WTC11 (cell line): Measurements from ENCODE around the gene KHK. TPM values are rescaled to one million over a fixed set of nuclear protein-coding genes. Genes with fewer than 3 reads are reported as not detected.

Source experiments
- ATAC-seq: fragments of 200-7000 bp; cut with Tn5 transposase; 2 replicates; pipeline ENCODE4 v1.10.0; 2021; ENCODE audit warnings: mild to moderate bottlenecking, moderate library complexity
- CTCF ChIA-PET: fragments of 300-600 bp; sonication (Branson Sonifier 250); formaldehyde crosslinking; loops from one replicate; lab custom pipeline; 2021; ENCODE audit warnings: antibody characterized with exemption; lab: Charles Lee
- POLR2A ChIA-PET: fragments of 350-600 bp; sonication (Branson Sonifier 250); formaldehyde crosslinking; loops from one replicate; lab custom pipeline; 2021; ENCODE audit warnings: antibody characterized with exemption; lab: Charles Lee
- DNase-seq: peaks from one replicate; pipeline ENCODE4 v3.0.0; 2021; ENCODE audit warnings: low spot score
- H3K27ac Mint-ChIP-seq: 2 replicates; pipeline ENCODE4 v1.8.0; 2021; ENCODE audit warnings: mixed read lengths
- H3K27me3 Mint-ChIP-seq: 2 replicates; pipeline ENCODE4 v1.8.0; 2021; ENCODE audit warnings: low read depth, mild to moderate bottlenecking, moderate library complexity, mixed read lengths
- H3K36me3 Mint-ChIP-seq: 2 replicates; pipeline ENCODE4 v1.8.0; 2021; ENCODE audit warnings: mixed read lengths
- H3K4me1 Mint-ChIP-seq: 2 replicates; pipeline ENCODE4 v1.8.0; 2022; ENCODE audit warnings: mixed read lengths
- H3K4me3 Mint-ChIP-seq: 2 replicates; pipeline ENCODE4 v1.8.0; 2021; ENCODE audit warnings: mild to moderate bottlenecking, moderate library complexity, mixed read lengths
- H3K9me3 Mint-ChIP-seq: 2 replicates; pipeline ENCODE4 v1.8.0; 2021; ENCODE audit warnings: mixed read lengths
- AFF4 ChIP-seq: sonication (generic); formaldehyde crosslinking; IDR thresholded peaks from 2 replicates; pipeline ENCODE4 v1.8.1; 2023; ENCODE audit warnings: mild to moderate bottlenecking, missing genetic modification reagents, borderline replicate concordance
- ATF2 ChIP-seq: sonication (generic); formaldehyde crosslinking; IDR thresholded peaks from 2 replicates; pipeline ENCODE4 v1.8.1; 2022; ENCODE audit warnings: low read depth, missing genetic modification reagents, borderline replicate concordance
- CBFB ChIP-seq: sonication (generic); formaldehyde crosslinking; IDR thresholded peaks from 2 replicates; pipeline ENCODE4 v1.8.1; 2022; ENCODE audit warnings: mild to moderate bottlenecking, low read depth, missing genetic modification reagents
- FOXJ3 ChIP-seq: sonication (generic); formaldehyde crosslinking; IDR thresholded peaks from 2 replicates; pipeline ENCODE4 v1.9.0; 2021; ENCODE audit warnings: missing genetic modification reagents, mild to moderate bottlenecking, borderline replicate concordance
- IRF1 ChIP-seq: sonication (generic); formaldehyde crosslinking; IDR thresholded peaks from 2 replicates; pipeline ENCODE4 v1.8.0; 2023; ENCODE audit warnings: missing genetic modification reagents
- IRF2 ChIP-seq: sonication (generic); formaldehyde crosslinking; IDR thresholded peaks from 2 replicates; pipeline ENCODE4 v1.8.0; 2022; ENCODE audit warnings: low read depth, missing genetic modification reagents, borderline replicate concordance
- JAZF1 ChIP-seq: fragments of 250-450 bp; sonication (Bioruptor Pico); IDR thresholded peaks from 2 replicates; pipeline ENCODE4 v1.9.0; 2021; ENCODE audit warnings: moderate library complexity, mild to moderate bottlenecking, inconsistent platforms
- JUN ChIP-seq: sonication (generic); formaldehyde crosslinking; IDR thresholded peaks from 2 replicates; pipeline ENCODE4 v1.8.0; 2023; ENCODE audit warnings: mild to moderate bottlenecking, missing genetic modification reagents
- MLX ChIP-seq: sonication (generic); formaldehyde crosslinking; IDR thresholded peaks from 2 replicates; pipeline ENCODE4 v1.8.1; 2023; ENCODE audit warnings: mild to moderate bottlenecking, missing genetic modification reagents, moderate library complexity
- MYBL2 ChIP-seq: sonication (generic); formaldehyde crosslinking; IDR thresholded peaks from 2 replicates; pipeline ENCODE4 v1.8.1; 2023; ENCODE audit warnings: mild to moderate bottlenecking, moderate library complexity, missing genetic modification reagents
- NFYB ChIP-seq: sonication (generic); formaldehyde crosslinking; conservative IDR thresholded peaks from 2 replicates; pipeline ENCODE4 v1.8.0; 2022; ENCODE audit warnings: low read depth, missing genetic modification reagents
- PRDM15 ChIP-seq: sonication (generic); formaldehyde crosslinking; IDR thresholded peaks from 2 replicates; pipeline ENCODE4 v1.8.0; 2022; ENCODE audit warnings: missing genetic modification reagents
- RELA ChIP-seq: sonication (generic); formaldehyde crosslinking; IDR thresholded peaks from 2 replicates; pipeline ENCODE4 v1.8.1; 2022; ENCODE audit warnings: missing genetic modification reagents, mild to moderate bottlenecking, borderline replicate concordance
- RORB ChIP-seq: fragments of 250-450 bp; sonication (Bioruptor Pico); IDR thresholded peaks from 2 replicates; pipeline ENCODE4 v1.9.0; 2021; ENCODE audit warnings: mild to moderate bottlenecking
- SMAD4 ChIP-seq: sonication (generic); formaldehyde crosslinking; IDR thresholded peaks from 2 replicates; pipeline ENCODE4 v1.8.0; 2022; ENCODE audit warnings: mild to moderate bottlenecking, missing genetic modification reagents
- SP1 ChIP-seq: sonication (generic); formaldehyde crosslinking; conservative IDR thresholded peaks from 2 replicates; pipeline ENCODE4 v1.8.1; 2022; ENCODE audit warnings: missing genetic modification reagents
- USF1 ChIP-seq: sonication (generic); formaldehyde crosslinking; IDR thresholded peaks from 2 replicates; pipeline ENCODE4 v1.8.0; 2022; ENCODE audit warnings: mild to moderate bottlenecking, missing genetic modification reagents
- ZMAT4 ChIP-seq: fragments of 250-450 bp; sonication (Bioruptor Pico); IDR thresholded peaks from 2 replicates; pipeline ENCODE4 v1.9.0; 2021; ENCODE audit warnings: mild to moderate bottlenecking
- ZNF317 ChIP-seq: sonication (generic); formaldehyde crosslinking; IDR thresholded peaks from 2 replicates; pipeline ENCODE4 v1.8.1; 2023; ENCODE audit warnings: low read depth, mild to moderate bottlenecking, moderate library complexity, missing genetic modification reagents, borderline replicate concordance
- ZNF671 ChIP-seq: fragments of 250-450 bp; sonication (Bioruptor Pico); IDR thresholded peaks from 2 replicates; pipeline ENCODE4 v1.8.0; 2021; ENCODE audit warnings: mild to moderate bottlenecking
- total RNA-seq: library from RNA; stranded (reverse); gene quantifications from 3 replicates; pipeline ENCODE4 v1.2.3, GENCODE V29; 2021

KHK gene
- total RNA-seq, 1 experiment from 2014 or later, result 17.4 TPM

GRCh38 chr2:27039871-27040270 lies 46.7 kb upstream of the KHK start:
- no peak for ATAC-seq
- no peaks in the 10 kb centered on the region for H3K4me1 Mint-ChIP-seq
- H3K27ac Mint-ChIP-seq, result no peak overlapping the region
- no peaks in the 10 kb centered on the region for H3K27me3 Mint-ChIP-seq
- ChIA-PET CTCF (interaction anchor here (1.7 to 2.8 kb wide), 3 partner anchors 10 to 78 kb away, joined by 4 to 14 read pairs (median 10); no protein-coding TSS in a partner anchor), POLR2A (no interaction called here)
- no peak for DNase-seq
- peaks cover 50% of the 10 kb centered on the region for H3K36me3 Mint-ChIP-seq
- no peaks in the 10 kb centered on the region for H3K9me3 Mint-ChIP-seq
- H3K4me3 Mint-ChIP-seq, result no peak overlapping the region
- no peak for TF ChIP-seq ZNF317 (CRISPR knock-in tag)
- TF ChIP-seq ATF2, result no peak
- TF ChIP-seq ZMAT4 (CRISPR knock-in tag), result no peak
- TF ChIP-seq IRF2 (CRISPR knock-in tag), result no peak
- no peak for TF ChIP-seq USF1 (CRISPR knock-in tag)
- TF ChIP-seq AFF4 (CRISPR knock-in tag), result no peak
- TF ChIP-seq FOXJ3 (CRISPR knock-in tag), result no peak
- no peak for TF ChIP-seq MLX
- TF ChIP-seq SMAD4 (CRISPR knock-in tag), result no peak
- TF ChIP-seq SP1, result no peak
- no peak for TF ChIP-seq NFYB
- TF ChIP-seq JAZF1 (CRISPR knock-in tag), result no peak

GRCh38 chr2:27040282-27040681 lies 46.3 kb upstream of the KHK start:
- CTCF ChIA-PET, result interaction anchor here (1.7 to 2.8 kb wide), 3 partner anchors 10 to 79 kb away, joined by 4 to 14 read pairs (median 10); no protein-coding TSS in a partner anchor
- DNase-seq (no peak), ATAC-seq (no peak)
- Mint-ChIP-seq H3K4me1 (no peaks in the 10 kb centered on the region), H3K27me3 (no peaks in the 10 kb centered on the region), H3K4me3 (no peak overlapping the region), H3K36me3 (peaks cover 46% of the 10 kb centered on the region), H3K9me3 (no peaks in the 10 kb centered on the region), H3K27ac (no peak overlapping the region)
- TF ChIP-seq CBFB (no peak), IRF1 (CRISPR knock-in tag) (no peak), AFF4 (CRISPR knock-in tag) (no peak), JUN (CRISPR knock-in tag) (no peak), ZNF671 (CRISPR knock-in tag) (no peak), MYBL2 (CRISPR knock-in tag) (no peak), RORB (CRISPR knock-in tag) (no peak), PRDM15 (no peak), RELA (no peak)
- POLR2A ChIA-PET, result no interaction called here
